Peyer's patch (tissue), 4 donors: ENCODE results near the gene KCNQ2.

Source experiments
- CTCF ChIP-seq, 6 experiments: fragments of 450-650 bp in 4 of 6; fragments of 200-600 bp in 2 of 6; sonication (generic) in 1 of 6; IDR thresholded peaks; one replicate each; pipeline ENCODE4 v1.5.1; 2017 to 2019; ENCODE audit warnings: antibody characterized with exemption in 6 of 6, mild to moderate bottlenecking in 3 of 6, moderate library complexity in 1 of 6
- POLR2A ChIP-seq, 2 donors: fragments of 450-650 bp; IDR thresholded peaks; one replicate each; pipeline ENCODE4 v1.5.1; 2017; ENCODE audit warnings: antibody characterized with exemption in 2 of 2, mild to moderate bottlenecking in 2 of 2, moderate library complexity in 2 of 2

- no peak for TF ChIP-seq POLR2A (IDR thresholded peaks at IDR 0.05)
- TF ChIP-seq CTCF (IDR thresholded peaks at IDR 0.05), result no peak
Measured at GRCh38 chr20:63350597-63351325, 121.7 kb downstream of the KCNQ2 start.
